Lower leg skin (tissue), 3 donors: ENCODE measurements around the gene PRDX5.
A peak's percentile ranks its signal among the peaks of the same experiment; 100 is the strongest.

Source experiments
- POLR2A ChIP-seq, 2 donors: fragments of 450-650 bp; IDR thresholded peaks; one replicate each; pipeline ENCODE4 v1.6.1; 2016 to 2017; ENCODE audit warnings: antibody characterized with exemption in 2 of 2, mild to moderate bottlenecking in 1 of 2, moderate library complexity in 1 of 2
- TF ChIP-seq, protein P1 (sequence below), 3 donors: fragments of 450-650 bp; IDR thresholded peaks; one replicate each; pipeline ENCODE4 v1.5.1; 2016; ENCODE audit warnings: antibody characterized with exemption in 3 of 3, mild to moderate bottlenecking in 3 of 3, moderate library complexity in 2 of 3

DNA sequence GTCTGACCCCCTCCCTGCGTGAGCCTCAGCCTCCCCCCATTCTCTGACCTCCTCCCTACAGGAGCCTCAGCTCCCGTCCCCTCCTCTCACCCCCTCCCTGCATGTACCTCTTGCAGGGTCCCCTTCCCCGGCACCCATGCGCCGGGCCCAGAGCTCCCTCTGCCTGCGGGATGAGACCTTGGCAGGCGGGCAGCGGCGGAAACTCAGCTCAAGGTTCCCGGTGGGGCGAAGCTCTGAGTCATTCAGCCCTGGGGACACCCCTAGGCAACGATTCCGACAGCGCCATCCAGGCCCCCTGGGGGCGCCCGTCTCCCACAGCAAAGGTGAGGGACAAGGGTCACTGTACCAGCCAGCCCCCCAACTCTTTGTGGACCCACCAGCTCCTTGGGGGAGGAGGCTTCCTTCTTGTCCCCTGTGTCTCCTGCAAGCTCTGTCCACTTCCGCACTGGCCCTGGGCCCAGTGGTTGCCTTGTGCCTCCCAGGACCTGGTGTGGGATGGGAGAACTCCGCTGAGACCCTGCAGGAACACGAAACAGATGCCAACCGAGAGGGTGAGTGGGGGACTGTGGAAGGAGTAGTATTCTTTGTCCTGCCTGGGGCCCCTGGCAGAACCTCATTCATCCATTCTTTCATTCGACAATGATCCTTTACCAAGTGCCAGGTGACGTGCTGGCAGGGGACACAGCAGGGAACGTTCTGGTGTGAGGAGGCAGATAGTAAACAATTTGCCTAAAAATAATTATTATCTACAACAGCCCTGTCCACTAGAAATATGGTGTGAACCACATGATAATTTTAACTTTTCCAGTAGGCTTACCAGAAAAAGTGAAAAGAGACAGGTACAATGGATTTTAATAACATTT lies 37.4 kb downstream of the PRDX5 start:
- TF ChIP-seq, protein P1, sequence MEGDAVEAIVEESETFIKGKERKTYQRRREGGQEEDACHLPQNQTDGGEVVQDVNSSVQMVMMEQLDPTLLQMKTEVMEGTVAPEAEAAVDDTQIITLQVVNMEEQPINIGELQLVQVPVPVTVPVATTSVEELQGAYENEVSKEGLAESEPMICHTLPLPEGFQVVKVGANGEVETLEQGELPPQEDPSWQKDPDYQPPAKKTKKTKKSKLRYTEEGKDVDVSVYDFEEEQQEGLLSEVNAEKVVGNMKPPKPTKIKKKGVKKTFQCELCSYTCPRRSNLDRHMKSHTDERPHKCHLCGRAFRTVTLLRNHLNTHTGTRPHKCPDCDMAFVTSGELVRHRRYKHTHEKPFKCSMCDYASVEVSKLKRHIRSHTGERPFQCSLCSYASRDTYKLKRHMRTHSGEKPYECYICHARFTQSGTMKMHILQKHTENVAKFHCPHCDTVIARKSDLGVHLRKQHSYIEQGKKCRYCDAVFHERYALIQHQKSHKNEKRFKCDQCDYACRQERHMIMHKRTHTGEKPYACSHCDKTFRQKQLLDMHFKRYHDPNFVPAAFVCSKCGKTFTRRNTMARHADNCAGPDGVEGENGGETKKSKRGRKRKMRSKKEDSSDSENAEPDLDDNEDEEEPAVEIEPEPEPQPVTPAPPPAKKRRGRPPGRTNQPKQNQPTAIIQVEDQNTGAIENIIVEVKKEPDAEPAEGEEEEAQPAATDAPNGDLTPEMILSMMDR (IDR thresholded peaks at IDR 0.05): peak in 1 of 3 donors; percentile 19
- TF ChIP-seq POLR2A (IDR thresholded peaks at IDR 0.05): no peak
